NCI-H2029 treated with DMSO at 0.1 percent for 48 hours (cell line): Measurements from ENCODE around the gene ORMDL2.

ENCODE experiments used
- DNase-seq: peaks from one replicate; lab custom pipeline; 2025; lab: John Stamatoyannopoulos, UW

ORMDL2 gene

GRCh38 chr12:55817345-55818139, at the start of gene ORMDL2, which contains the start of gene SARNP:
Gene ORMDL2, plus strand, starts transcription at chr12:55818041. Its CDS starts 959 bp downstream, at chr12:55819000.
Gene SARNP, minus strand, starts transcription at chr12:55817724. Its CDS starts 23 bp downstream, at chr12:55817701.
- DNase-seq: peak; percentile 98

GRCh38 chr12:55771736-55772135, 46.1 kb upstream of the ORMDL2 start:
- no peak for DNase-seq

GRCh38 chr12:55777856-55778255, 40.0 kb upstream of the ORMDL2 start:
- no peak for DNase-seq

GRCh38 chr12:55780685-55781084, 37.2 kb upstream of the ORMDL2 start:
- no peak for DNase-seq

- DNase-seq: no peak
These were observed 29.3 kb upstream of the ORMDL2 start for GRCh38 chr12:55788546-55788945.

GRCh38 chr12:55789171-55789570, 28.7 kb upstream of the ORMDL2 start:
- DNase-seq: no peak

- DNase-seq: no peak
These were observed 27.9 kb upstream of the ORMDL2 start for GRCh38 chr12:55789893-55790292.

- no peak for DNase-seq
These were observed 21.9 kb upstream of the ORMDL2 start for GRCh38 chr12:55795950-55796349.

GRCh38 chr12:55797068-55797467, 20.8 kb upstream of the ORMDL2 start:
- DNase-seq: no peak

- no peak for DNase-seq
These were observed 20.3 kb upstream of the ORMDL2 start for GRCh38 chr12:55797550-55797949.

GRCh38 chr12:55806982-55807381, 10.9 kb upstream of the ORMDL2 start:
- no peak for DNase-seq

GRCh38 chr12:55809274-55809673, 8.6 kb upstream of the ORMDL2 start:
- no peak for DNase-seq

GRCh38 chr12:55812088-55812487, 5.8 kb upstream of the ORMDL2 start:
- no peak for DNase-seq

- DNase-seq: no peak
These were observed 3.6 kb upstream of the ORMDL2 start for GRCh38 chr12:55814257-55814656.

- DNase-seq: no peak
These were observed 2.4 kb upstream of the ORMDL2 start for GRCh38 chr12:55815473-55815872.

- no peak for DNase-seq
These were observed 928 bp upstream of the ORMDL2 start for GRCh38 chr12:55816881-55817344.

- DNase-seq: no peak
These were observed 393 bp downstream of the ORMDL2 start for GRCh38 chr12:55818140-55818728.

GRCh38 chr12:55818886-55819285, 1.0 kb downstream of the ORMDL2 start:
- DNase-seq: no peak

GRCh38 chr12:55820679-55821078, 2.8 kb downstream of the ORMDL2 start:
- DNase-seq: no peak

- no peak for DNase-seq
These were observed 4.4 kb downstream of the ORMDL2 start for GRCh38 chr12:55822228-55822627.

GRCh38 chr12:55823419-55823818, 5.6 kb downstream of the ORMDL2 start:
- DNase-seq: no peak

GRCh38 chr12:55824726-55825125, 6.9 kb downstream of the ORMDL2 start:
- DNase-seq: no peak

GRCh38 chr12:55827806-55828205, 10.0 kb downstream of the ORMDL2 start:
- DNase-seq: no peak
